GM19099 (cell line): ENCODE measurements around the gene PHACTR1.

Source experiments
- POLR2A ChIP-seq: IDR thresholded peaks from 3 replicates; pipeline ENCODE4 v1.6.1; 2011; ENCODE audit warnings: low read depth; ENCODE audit not compliant: insufficient read length; ENCODE audit errors: extremely low read depth

The PHACTR1 gene

GRCh38 chr6:12895721-12896120 lies 179.2 kb downstream of the PHACTR1 start:
- TF ChIP-seq POLR2A, result no peak

GRCh38 chr6:12896208-12896733 lies 179.7 kb downstream of the PHACTR1 start:
- no peak for TF ChIP-seq POLR2A

- TF ChIP-seq POLR2A, result no peak
Measured at GRCh38 chr6:12898603-12899002, 182.0 kb downstream of the PHACTR1 start.

- no peak for TF ChIP-seq POLR2A
Measured at GRCh38 chr6:12899046-12899833, 182.7 kb downstream of the PHACTR1 start.

- no peak for TF ChIP-seq POLR2A
Measured at GRCh38 chr6:12903246-12903645, 186.7 kb downstream of the PHACTR1 start.

GRCh38 chr6:12909833-12910232 lies 193.3 kb downstream of the PHACTR1 start:
- no peak for TF ChIP-seq POLR2A

- TF ChIP-seq POLR2A, result no peak
Measured at GRCh38 chr6:12911427-12911826, 194.9 kb downstream of the PHACTR1 start.

- TF ChIP-seq POLR2A, result no peak
Measured at GRCh38 chr6:12913201-12913600, 196.6 kb downstream of the PHACTR1 start.

GRCh38 chr6:12916006-12916405 lies 199.4 kb downstream of the PHACTR1 start:
- no peak for TF ChIP-seq POLR2A

GRCh38 chr6:12916420-12917136 lies 200.0 kb downstream of the PHACTR1 start:
- no peak for TF ChIP-seq POLR2A

- TF ChIP-seq POLR2A, result no peak
Measured at GRCh38 chr6:12921467-12921866, 204.9 kb downstream of the PHACTR1 start.

GRCh38 chr6:12923644-12924235 lies 207.2 kb downstream of the PHACTR1 start:
- TF ChIP-seq POLR2A, result no peak

- no peak for TF ChIP-seq POLR2A
Measured at GRCh38 chr6:12924911-12925310, 208.3 kb downstream of the PHACTR1 start.

GRCh38 chr6:12927746-12928145 lies 211.2 kb downstream of the PHACTR1 start:
- no peak for TF ChIP-seq POLR2A

GRCh38 chr6:12929678-12930077 lies 213.1 kb downstream of the PHACTR1 start:
- TF ChIP-seq POLR2A, result no peak

- TF ChIP-seq POLR2A, result no peak
Measured at GRCh38 chr6:12931639-12932038, 215.1 kb downstream of the PHACTR1 start.

GRCh38 chr6:12935637-12936036 lies 219.1 kb downstream of the PHACTR1 start:
- no peak for TF ChIP-seq POLR2A

- no peak for TF ChIP-seq POLR2A
Measured at GRCh38 chr6:12937971-12938370, 221.4 kb downstream of the PHACTR1 start.
